ENCODE data around the gene APP.

APP gene

GRCh38 chr21:25895565-25896205, 274.9 kb downstream of the APP start:
- DNase-seq, result peak in 1 of 2 experiments; percentile 3

DNA sequence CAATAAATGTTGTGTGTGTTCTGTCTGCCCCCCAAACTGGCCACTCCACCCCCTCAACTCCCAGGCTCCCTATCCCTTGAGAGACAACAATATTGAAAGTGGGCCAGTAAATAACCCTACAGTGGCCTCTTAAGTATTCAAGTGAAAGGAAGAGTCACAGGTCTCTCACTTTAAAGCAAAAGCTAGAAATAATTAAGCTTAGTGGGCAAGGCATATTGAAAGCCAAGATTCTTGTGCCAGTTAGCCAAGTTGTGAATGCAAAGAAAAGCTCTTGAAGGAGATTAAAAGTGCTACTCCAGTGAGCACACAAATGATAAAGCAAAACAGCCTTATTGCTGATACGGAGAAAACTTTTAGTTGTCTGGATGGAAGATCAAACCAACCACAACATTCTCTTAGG, 277.4 kb downstream of the APP start:
- DNase-seq, result no peak

DNA sequence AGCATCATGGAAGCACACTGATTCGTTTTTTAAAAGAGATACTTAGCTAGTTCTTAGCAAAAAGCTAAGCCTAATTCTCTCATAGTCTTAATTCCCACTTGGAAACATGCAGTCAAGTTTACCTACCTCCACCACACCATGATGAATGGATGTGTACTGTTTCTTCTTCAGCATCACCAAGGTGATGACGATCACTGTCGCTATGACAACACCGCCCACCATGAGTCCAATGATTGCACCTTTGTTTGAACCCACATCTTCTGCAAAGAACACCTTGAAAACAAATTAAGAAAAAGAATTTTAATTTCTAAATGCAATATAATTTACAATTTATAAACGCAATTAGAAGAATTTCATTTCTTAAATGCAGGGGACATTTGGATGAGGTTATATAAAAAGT, 279.0 kb downstream of the APP start:
- DNase-seq, result no peak

DNA sequence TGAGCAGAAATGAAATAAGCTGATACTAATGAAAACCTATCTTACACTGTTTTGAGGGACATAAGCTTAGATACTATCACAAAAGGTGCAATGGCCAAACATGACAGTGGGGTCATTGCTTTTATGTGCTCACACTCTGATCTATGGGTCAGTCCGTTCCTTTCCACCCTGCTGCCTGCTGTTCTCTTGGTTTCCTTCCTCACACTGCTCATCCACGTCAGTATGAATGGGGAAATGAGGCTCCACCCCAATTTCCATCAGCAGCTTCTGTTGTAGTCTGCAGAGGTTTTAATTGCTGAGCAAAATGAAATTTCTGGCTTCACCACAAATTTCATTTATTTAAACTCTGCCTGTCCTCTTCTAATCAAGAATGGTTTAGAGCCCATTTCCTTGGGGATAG, 280.6 kb downstream of the APP start:
- no peak for DNase-seq

- DNase-seq, result no peak
Measured at GRCh38 chr21:25888711-25889110, 281.9 kb downstream of the APP start.

DNA sequence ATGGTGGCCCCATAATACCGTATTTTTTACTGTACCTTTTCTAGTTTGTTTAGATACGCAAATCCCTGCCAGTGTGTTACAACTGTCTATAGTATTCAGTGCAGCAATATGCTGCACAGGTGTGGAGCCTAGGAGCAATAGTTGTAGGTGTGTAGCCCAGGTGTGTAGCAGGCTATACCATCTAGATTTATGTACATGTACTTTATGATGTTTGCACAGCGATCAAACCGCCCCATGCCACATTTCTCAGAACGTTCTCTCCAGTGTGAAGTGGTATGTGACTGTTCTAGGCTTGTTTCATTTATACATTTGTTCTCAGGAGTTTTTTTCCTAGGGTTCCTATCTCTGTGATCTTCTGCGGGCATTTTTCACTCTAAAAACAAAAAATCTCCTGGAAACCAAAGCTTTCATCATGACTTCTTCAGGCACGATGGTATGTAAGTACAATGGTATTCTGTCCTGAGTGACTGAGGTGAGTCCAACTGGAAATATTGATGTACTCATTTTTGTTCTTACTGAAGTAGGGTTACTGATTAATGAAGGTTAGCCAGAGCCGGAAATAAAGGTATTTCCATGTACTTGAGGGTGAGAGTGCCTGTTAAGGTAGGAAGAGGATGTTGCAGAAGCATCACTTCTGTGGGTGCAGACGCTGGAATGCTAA, 282.8 kb downstream of the APP start:
- no peak for DNase-seq

DNA sequence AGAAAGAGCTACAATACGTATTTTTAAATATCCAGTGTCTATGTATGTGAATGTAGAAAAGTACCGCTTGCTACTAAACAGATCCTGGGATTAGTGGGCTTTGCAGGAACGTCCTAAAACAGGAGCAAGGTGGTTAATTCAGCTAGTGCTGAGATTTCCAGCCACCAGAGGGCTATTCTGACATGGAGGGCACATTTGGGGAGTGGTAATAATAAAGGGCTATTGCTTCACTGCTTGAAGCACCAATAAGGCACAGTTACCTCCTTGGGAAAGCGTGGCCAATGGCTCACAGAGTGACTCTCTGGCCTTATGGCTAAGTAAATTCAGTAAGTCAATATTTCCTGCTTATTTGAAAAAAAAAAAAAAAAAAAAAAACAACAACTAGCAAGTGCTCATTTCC, 283.4 kb downstream of the APP start:
- DNase-seq, result no peak

- no peak for DNase-seq
Measured at GRCh38 chr21:25885880-25886279, 284.7 kb downstream of the APP start.

- DNase-seq, result no peak
Measured at GRCh38 chr21:25885405-25885804, 285.2 kb downstream of the APP start.

DNA sequence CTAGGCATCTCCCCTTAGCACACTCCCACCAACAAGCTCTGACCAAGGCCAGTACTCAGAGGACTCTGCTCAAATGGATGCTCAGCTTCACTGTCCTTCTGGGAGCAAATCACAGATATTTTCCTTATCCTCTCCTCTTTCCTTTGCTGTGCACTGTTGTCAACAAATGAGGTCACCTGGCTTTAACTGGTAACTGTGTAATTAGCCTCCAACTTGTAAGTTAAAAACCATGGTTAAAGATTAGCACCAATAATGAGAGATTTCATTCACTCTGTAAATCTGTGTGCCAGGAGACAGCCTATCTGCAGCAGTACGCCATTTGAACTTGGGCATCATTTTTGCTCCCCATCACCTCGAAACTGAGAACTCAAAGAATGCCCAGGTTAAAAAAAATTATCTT, 286.3 kb downstream of the APP start:
- DNase-seq, result no peak

DNA sequence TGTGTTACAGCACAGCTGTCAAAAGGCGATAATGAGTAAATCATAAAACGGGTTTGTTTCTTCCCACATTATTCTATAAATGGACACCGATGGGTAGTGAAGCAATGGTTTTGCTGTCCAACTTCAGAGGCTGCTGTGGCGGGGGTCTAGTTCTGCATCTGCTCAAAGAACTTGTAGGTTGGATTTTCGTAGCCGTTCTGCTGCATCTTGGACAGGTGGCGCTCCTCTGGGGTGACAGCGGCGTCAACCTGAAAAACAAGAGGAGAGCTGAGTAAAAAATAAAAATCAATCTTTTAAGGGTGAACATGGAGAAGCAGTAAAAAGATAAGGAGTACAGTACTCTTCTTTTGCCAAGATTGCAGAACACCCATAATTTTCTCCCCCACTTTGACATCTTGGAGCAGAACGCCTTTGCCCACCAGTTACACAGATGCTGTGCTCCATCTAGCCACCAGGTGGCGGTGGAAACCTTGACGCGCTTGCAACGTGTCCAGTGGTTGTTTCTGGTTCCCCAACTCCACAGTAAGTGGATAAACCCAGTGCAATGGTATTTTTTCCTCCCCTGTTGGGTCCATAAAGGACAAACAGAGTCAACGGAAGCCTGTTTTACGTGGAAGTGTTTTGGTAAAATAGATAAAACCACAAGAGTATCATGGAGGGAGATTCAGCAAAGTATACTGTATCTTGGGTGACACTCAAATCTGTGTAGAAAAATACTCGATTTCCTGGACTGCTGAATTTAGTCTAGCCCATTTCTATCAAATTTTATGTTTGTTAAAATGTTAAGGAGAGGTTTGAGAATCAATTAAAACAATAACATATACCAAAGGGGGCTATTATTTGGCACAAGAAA, 288.8 kb downstream of the APP start:
- DNase-seq, result peak; percentile 36 to 38

DNA sequence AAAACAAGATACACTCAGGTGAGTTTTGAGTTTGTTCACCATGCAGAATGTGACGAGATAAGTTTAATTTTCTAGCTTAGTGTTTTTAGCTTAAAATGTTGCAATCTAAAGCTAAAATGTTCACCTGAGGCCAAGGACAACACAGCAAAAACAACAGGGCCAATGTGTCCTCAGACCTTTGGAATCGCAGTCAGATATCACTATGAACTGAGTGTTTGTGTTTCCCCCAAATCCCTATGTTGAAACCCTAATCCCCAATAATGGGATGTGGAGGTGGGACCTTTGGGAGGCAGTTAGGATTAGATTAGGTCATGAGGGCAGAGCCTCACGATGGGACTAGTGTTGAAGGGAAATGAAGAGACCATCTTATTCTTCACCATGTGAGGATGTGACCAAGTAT, 291.4 kb downstream of the APP start:
- DNase-seq, result no peak

GRCh38 chr21:25878344-25878743, 292.2 kb downstream of the APP start:
- DNase-seq, result no peak

DNA sequence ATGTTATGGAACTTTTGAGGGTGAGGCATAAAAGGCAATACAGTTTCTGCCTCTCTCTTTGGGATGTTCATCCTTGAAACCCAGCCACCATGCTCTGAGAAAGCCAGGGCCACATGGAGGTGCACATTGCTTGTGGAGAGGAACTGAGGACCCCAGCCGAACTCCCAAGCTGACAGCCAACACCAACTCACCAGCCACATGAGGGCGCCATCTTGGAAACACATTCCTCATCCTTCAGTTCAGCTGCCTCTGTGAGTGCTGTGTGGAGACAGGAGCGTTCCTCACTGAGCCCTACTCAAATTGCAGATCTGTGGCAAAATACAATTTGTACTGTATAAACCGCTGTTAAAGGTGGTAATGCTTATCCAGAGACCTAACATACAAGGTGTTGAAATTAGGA, 298.3 kb downstream of the APP start:
- no peak for DNase-seq

DNA sequence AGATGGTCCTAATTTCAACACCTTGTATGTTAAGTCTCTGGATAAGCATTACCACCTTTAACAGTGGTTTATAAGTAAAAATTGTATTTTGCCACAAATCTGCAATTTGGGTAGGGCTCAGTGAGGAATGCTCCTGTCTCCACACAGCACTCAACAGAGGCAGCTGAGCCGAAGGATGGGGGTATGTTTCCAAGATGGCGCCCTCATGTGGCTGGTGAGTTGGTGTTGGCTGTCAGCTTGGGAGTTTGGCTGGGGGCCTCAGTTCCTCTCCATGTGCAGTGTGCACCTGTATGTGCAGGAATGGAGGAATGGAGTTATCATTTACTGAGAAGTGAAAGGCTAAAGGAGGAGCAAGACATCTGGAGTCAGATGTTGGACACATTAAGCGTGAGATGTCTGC, 299.0 kb downstream of the APP start:
- no peak for DNase-seq

DNA sequence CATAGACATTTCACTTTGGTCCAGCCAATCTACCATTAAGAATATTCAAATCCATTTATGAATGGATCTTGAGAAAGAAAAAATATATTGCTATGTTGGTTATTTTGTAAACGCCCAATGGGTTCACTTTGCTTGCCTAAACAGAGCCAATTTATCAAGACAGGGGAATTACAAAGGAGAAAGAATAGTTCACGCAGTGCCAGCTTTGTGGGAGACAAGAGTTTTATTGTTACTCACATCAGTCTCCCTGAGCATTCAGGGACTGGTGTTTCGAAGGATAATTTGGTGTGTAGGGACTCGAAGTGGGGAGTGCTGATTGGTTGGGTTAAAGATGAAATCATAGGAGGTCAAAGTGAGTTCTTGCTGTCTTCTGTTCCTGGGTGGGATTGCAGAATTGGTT, 300.5 kb downstream of the APP start:
- no peak for DNase-seq

- no peak for DNase-seq
Measured at GRCh38 chr21:25867061-25867460, 303.5 kb downstream of the APP start.

- DNase-seq, result no peak
Measured at GRCh38 chr21:25863747-25864146, 306.8 kb downstream of the APP start.

GRCh38 chr21:25863031-25863430, 307.5 kb downstream of the APP start:
- DNase-seq, result no peak

GRCh38 chr21:25862596-25862995, 308.0 kb downstream of the APP start:
- no peak for DNase-seq

- no peak for DNase-seq
Measured at GRCh38 chr21:25862112-25862511, 308.5 kb downstream of the APP start.

GRCh38 chr21:25859235-25859929, 311.2 kb downstream of the APP start:
- DNase-seq, result no peak

- DNase-seq, result no peak
Measured at GRCh38 chr21:25858325-25858724, 312.2 kb downstream of the APP start.
